Endometrium (tissue), 2 donors: Measurements from ENCODE around the gene XRCC5.

ENCODE experiments used
- FAIRE-seq: peaks from 2 replicates; lab custom pipeline; 2012; peaks lifted over from hg19 to GRCh38; lab: Jason Lieb, UNC
- donor health status: control.
- donor health status: control.

XRCC5 gene

GRCh38 chr2:216086207-216086893 is 22.8 kb upstream of the XRCC5 start:
- FAIRE-seq, result no peak

- FAIRE-seq, result no peak
These were observed 18.8 kb upstream of the XRCC5 start for GRCh38 chr2:216090369-216090786.

- no peak for FAIRE-seq
These were observed 16.5 kb upstream of the XRCC5 start for GRCh38 chr2:216092646-216093045.

GRCh38 chr2:216094701-216095100 is 14.4 kb upstream of the XRCC5 start:
- FAIRE-seq, result no peak

GRCh38 chr2:216098421-216099334 is 10.5 kb upstream of the XRCC5 start:
- no peak for FAIRE-seq

- FAIRE-seq, result no peak
These were observed 8.0 kb upstream of the XRCC5 start for GRCh38 chr2:216101109-216101508.

- no peak for FAIRE-seq
These were observed 5.9 kb upstream of the XRCC5 start for GRCh38 chr2:216103213-216103612.

- FAIRE-seq, result no peak
These were observed 4.5 kb upstream of the XRCC5 start for GRCh38 chr2:216104691-216105090.

GRCh38 chr2:216107320-216107719 is 1.8 kb upstream of the XRCC5 start:
- FAIRE-seq, result no peak

- no peak for FAIRE-seq
These were observed 1.4 kb upstream of the XRCC5 start for GRCh38 chr2:216107760-216108159.

GRCh38 chr2:216108310-216108966 is 710 bp upstream of the XRCC5 start:
- FAIRE-seq, result no peak

- peak; percentile 31 for FAIRE-seq
These were observed 940 bp downstream of the XRCC5 start for GRCh38 chr2:216109962-216110614.

- FAIRE-seq, result no peak
These were observed 1.5 kb downstream of the XRCC5 start for GRCh38 chr2:216110620-216111019.

- no peak for FAIRE-seq
These were observed 2.0 kb downstream of the XRCC5 start for GRCh38 chr2:216111122-216111521.

- no peak for FAIRE-seq
These were observed 3.8 kb downstream of the XRCC5 start for GRCh38 chr2:216112926-216113325.

- FAIRE-seq, result no peak
These were observed 4.4 kb downstream of the XRCC5 start for GRCh38 chr2:216113572-216113971.

- no peak for FAIRE-seq
These were observed 5.2 kb downstream of the XRCC5 start for GRCh38 chr2:216114382-216114713.

- FAIRE-seq, result peak; percentile 96
These were observed 5.8 kb downstream of the XRCC5 start for GRCh38 chr2:216114714-216115531.

- FAIRE-seq, result no peak
These were observed 7.3 kb downstream of the XRCC5 start for GRCh38 chr2:216116418-216116817.

GRCh38 chr2:216117561-216118340 is 8.6 kb downstream of the XRCC5 start:
- FAIRE-seq, result no peak

- no peak for FAIRE-seq
These were observed 9.3 kb downstream of the XRCC5 start for GRCh38 chr2:216118474-216118873.
